Skeletal muscle tissue (tissue), 4 donors: ENCODE data around the gene DNAH1. TPM values are rescaled to one million over a fixed set of nuclear protein-coding genes. Genes with fewer than 3 reads are reported as not detected.
A peak's percentile ranks its signal among the peaks of the same experiment; 100 is the strongest.

ENCODE experiments used
- H3K27ac ChIP-seq: one replicate; pipeline ENCODE4 v1.7.0; 2013; ENCODE audit warnings: mild to moderate bottlenecking, low read depth, low read length, inconsistent platforms
- H3K27me3 ChIP-seq, 3 donors: one replicate each; pipeline ENCODE4 v1.7.0; 2013; ENCODE audit warnings: low read length in 3 of 3; ENCODE audit not compliant: control insufficient read depth in 3 of 3, insufficient read depth in 3 of 3
- H3K36me3 ChIP-seq, 3 donors: one replicate each; pipeline ENCODE4 v1.7.0; 2013; ENCODE audit warnings: low read length in 3 of 3; ENCODE audit not compliant: control insufficient read depth in 3 of 3, insufficient read depth in 3 of 3
- H3K4me1 ChIP-seq, 3 donors: one replicate each; pipeline ENCODE4 v1.7.0; 2013; ENCODE audit warnings: low read length in 3 of 3, mild to moderate bottlenecking in 3 of 3; ENCODE audit not compliant: control insufficient read depth in 3 of 3, insufficient read depth in 3 of 3
- H3K4me3 ChIP-seq, 3 donors: one replicate each; pipeline ENCODE4 v1.7.0; 2013; ENCODE audit warnings: low read length in 3 of 3
- H3K9ac ChIP-seq, 3 donors: one replicate each; pipeline ENCODE4 v1.7.0; 2013; ENCODE audit warnings: low read length in 3 of 3, mild to moderate bottlenecking in 3 of 3, moderate library complexity in 2 of 3, low read depth in 1 of 3
- H3K9me3 ChIP-seq, 3 donors: one replicate each; pipeline ENCODE4 v1.7.0; 2013; ENCODE audit warnings: low read length in 3 of 3; ENCODE audit not compliant: control insufficient read depth in 3 of 3
- total RNA-seq: library from RNA; depleted of rRNA; stranded (reverse); fragments of >200 nt; gene quantifications from one replicate; pipeline ENCODE4 v1.2.3, GENCODE V29; 2014
- donor health status: Osteomylitis.

The DNAH1 gene
- total RNA-seq, 1 donor from 2014 or later, result 2.1 TPM

GRCh38 chr3:52401021-52401420, 84.9 kb downstream of the DNAH1 start:
- peaks cover 4 to 7% (median 5%) of the 10 kb centered on the region in 3 donors for H3K4me1 ChIP-seq
- H3K27ac ChIP-seq, result no peak overlapping the region
- no peaks in the 10 kb centered on the region for H3K27me3 ChIP-seq
- H3K4me3 ChIP-seq, result no peak overlapping the region
- peak overlapping the region in 1 of 3 donors; percentile 33 for H3K9ac ChIP-seq
- H3K9me3 ChIP-seq, result no peaks in the 10 kb centered on the region
- peaks cover 57 to 63% (median 61%) of the 10 kb centered on the region in 3 donors for H3K36me3 ChIP-seq

- Histone ChIP-seq H3K9ac (no peak overlapping the region), H3K27me3 (no peaks in the 10 kb centered on the region), H3K4me3 (no peak overlapping the region), H3K27ac (no peak overlapping the region), H3K4me1 (peaks cover 4 to 7% (median 5%) of the 10 kb centered on the region in 3 donors), H3K36me3 (peaks cover 62 to 68% (median 67%) of the 10 kb centered on the region in 3 donors), H3K9me3 (no peaks in the 10 kb centered on the region)
Measured at GRCh38 chr3:52401551-52401950, 85.4 kb downstream of the DNAH1 start.

- H3K4me3 ChIP-seq, result no peak overlapping the region
- H3K9ac ChIP-seq, result peak overlapping the region in 1 of 3 donors; percentile 3
- H3K4me1 ChIP-seq, result peaks cover 4 to 7% (median 5%) of the 10 kb centered on the region in 3 donors
- no peak overlapping the region for H3K27ac ChIP-seq
- H3K27me3 ChIP-seq, result no peaks in the 10 kb centered on the region
- no peaks in the 10 kb centered on the region for H3K9me3 ChIP-seq
- H3K36me3 ChIP-seq, result peaks cover 68 to 74% (median 72%) of the 10 kb centered on the region in 3 donors
Measured at GRCh38 chr3:52402101-52402521, 86.0 kb downstream of the DNAH1 start.

GRCh38 chr3:52402706-52403270, 86.7 kb downstream of the DNAH1 start:
- H3K27ac ChIP-seq, result no peak overlapping the region
- no peak overlapping the region for H3K4me3 ChIP-seq
- H3K9ac ChIP-seq, result no peak overlapping the region
- H3K4me1 ChIP-seq, result peaks cover 7 to 8% (median 7%) of the 10 kb centered on the region in 3 donors
- no peaks in the 10 kb centered on the region for H3K9me3 ChIP-seq
- H3K36me3 ChIP-seq, result peaks cover 74 to 81% (median 78%) of the 10 kb centered on the region in 3 donors
- H3K27me3 ChIP-seq, result no peaks in the 10 kb centered on the region

GRCh38 chr3:52403271-52403841, 87.2 kb downstream of the DNAH1 start:
- H3K9ac ChIP-seq, result no peak overlapping the region
- no peak overlapping the region for H3K27ac ChIP-seq
- H3K4me3 ChIP-seq, result no peak overlapping the region
- no peaks in the 10 kb centered on the region for H3K9me3 ChIP-seq
- peaks cover 12 to 14% (median 13%) of the 10 kb centered on the region in 3 donors for H3K4me1 ChIP-seq
- H3K27me3 ChIP-seq, result no peaks in the 10 kb centered on the region
- peaks cover 80 to 86% (median 81%) of the 10 kb centered on the region in 3 donors for H3K36me3 ChIP-seq

- peaks cover 81 to 88% (median 82%) of the 10 kb centered on the region in 3 donors for H3K36me3 ChIP-seq
- peaks cover 17 to 20% (median 19%) of the 10 kb centered on the region in 3 donors for H3K4me1 ChIP-seq
- H3K9ac ChIP-seq, result peak overlapping the region in 1 of 3 donors; percentile 8
- no peaks in the 10 kb centered on the region for H3K27me3 ChIP-seq
- H3K27ac ChIP-seq, result no peak overlapping the region
- H3K9me3 ChIP-seq, result no peaks in the 10 kb centered on the region
- H3K4me3 ChIP-seq, result no peak overlapping the region
Measured at GRCh38 chr3:52403955-52404354, 87.8 kb downstream of the DNAH1 start.

GRCh38 chr3:52404391-52404790, 88.3 kb downstream of the DNAH1 start:
- peaks cover 22 to 24% (median 23%) of the 10 kb centered on the region in 3 donors for H3K4me1 ChIP-seq
- H3K36me3 ChIP-seq, result peaks cover 81 to 87% (median 84%) of the 10 kb centered on the region in 3 donors
- H3K4me3 ChIP-seq, result no peak overlapping the region
- H3K9me3 ChIP-seq, result no peaks in the 10 kb centered on the region
- H3K27me3 ChIP-seq, result no peaks in the 10 kb centered on the region
- H3K27ac ChIP-seq, result no peak overlapping the region
- H3K9ac ChIP-seq, result no peak overlapping the region

GRCh38 chr3:52405066-52405465, 88.9 kb downstream of the DNAH1 start:
- Histone ChIP-seq H3K4me3 (no peak overlapping the region), H3K4me1 (peaks cover 22 to 27% (median 25%) of the 10 kb centered on the region in 3 donors), H3K27me3 (no peaks in the 10 kb centered on the region), H3K9me3 (no peaks in the 10 kb centered on the region), H3K27ac (no peak overlapping the region), H3K9ac (peak overlapping the region in 2 of 3 donors; percentile 25 to 44), H3K36me3 (peaks cover 77 to 85% (median 83%) of the 10 kb centered on the region in 3 donors)

- H3K4me1 ChIP-seq, result peaks cover 22 to 27% (median 25%) of the 10 kb centered on the region in 3 donors
- H3K4me3 ChIP-seq, result no peak overlapping the region
- no peaks in the 10 kb centered on the region for H3K9me3 ChIP-seq
- H3K36me3 ChIP-seq, result peaks cover 71 to 79% (median 79%) of the 10 kb centered on the region in 3 donors
- H3K9ac ChIP-seq, result no peak overlapping the region
- H3K27me3 ChIP-seq, result no peaks in the 10 kb centered on the region
- H3K27ac ChIP-seq, result no peak overlapping the region
Measured at GRCh38 chr3:52405601-52406110, 89.5 kb downstream of the DNAH1 start.

- no peaks in the 10 kb centered on the region for H3K27me3 ChIP-seq
- H3K4me1 ChIP-seq, result peaks cover 26 to 32% (median 28%) of the 10 kb centered on the region in 3 donors
- no peak overlapping the region for H3K9ac ChIP-seq
- H3K36me3 ChIP-seq, result peaks cover 65 to 77% (median 75%) of the 10 kb centered on the region in 3 donors
- no peak overlapping the region for H3K4me3 ChIP-seq
- no peaks in the 10 kb centered on the region for H3K9me3 ChIP-seq
- H3K27ac ChIP-seq, result no peak overlapping the region
Measured at GRCh38 chr3:52406231-52406661, 90.1 kb downstream of the DNAH1 start.
